KOPT-K1 (cell line): Measurements from ENCODE around the gene POLR1C.
"Not testable (repeated sequence)": the region's sequence is repeated elsewhere in the genome, so short reads cannot be mapped to it uniquely, and the experiment has no call there.

Experiments used
- H3K27ac ChIP-seq: fragments of 200-600 bp; sonication (generic); 2 replicates; pipeline ENCODE4 v1.5.1; 2016; ENCODE audit warnings: antibody characterized with exemption, mild to moderate bottlenecking, low read depth, low read length; ENCODE audit not compliant: poor library complexity, severe bottlenecking
- H3K36me3 ChIP-seq: fragments of 200-600 bp; sonication (generic); 2 replicates; pipeline ENCODE4 v1.5.1; 2017; ENCODE audit warnings: antibody characterized with exemption, mild to moderate bottlenecking, low read length, moderate library complexity; ENCODE audit not compliant: insufficient read depth
- H3K9me3 ChIP-seq: fragments of 200-600 bp; sonication (generic); 2 replicates; pipeline ENCODE4 v1.5.1; 2017; ENCODE audit warnings: antibody characterized with exemption, low read length, mild to moderate bottlenecking; ENCODE audit not compliant: insufficient read depth, poor library complexity, severe bottlenecking

The POLR1C gene

GRCh38 chr6:43516697-43517504 is at the start of gene POLR1C, which contains the start of gene YIPF3:
Gene POLR1C (plus strand): TSS chr6:43517089. CDS start chr6:43517110, 21 bp downstream.
Gene YIPF3 (minus strand): TSS chr6:43516926. CDS start chr6:43516807, 119 bp downstream.
- Histone ChIP-seq H3K36me3 (peaks cover 71% of the 10 kb centered on the region), H3K9me3 (no peaks in the 10 kb centered on the region), H3K27ac (peak within 1 kb of the TSS; percentile 78)

GRCh38 chr6:43467265-43467664 is 49.6 kb upstream of the POLR1C start:
- H3K36me3 ChIP-seq, H3K27ac ChIP-seq, H3K9me3 ChIP-seq: not testable (repeated sequence)

GRCh38 chr6:43467752-43468151 is 49.1 kb upstream of the POLR1C start:
- Histone ChIP-seq H3K27ac (no peak overlapping the region), H3K36me3 (no peaks in the 10 kb centered on the region), H3K9me3 (no peaks in the 10 kb centered on the region)

GRCh38 chr6:43468240-43468639 is 48.6 kb upstream of the POLR1C start:
- no peak overlapping the region for H3K27ac ChIP-seq
- no peaks in the 10 kb centered on the region for H3K36me3 ChIP-seq
- H3K9me3 ChIP-seq, result no peaks in the 10 kb centered on the region

GRCh38 chr6:43468748-43469681 is 47.9 kb upstream of the POLR1C start:
- Histone ChIP-seq H3K27ac (no peak overlapping the region), H3K36me3 (no peaks in the 10 kb centered on the region), H3K9me3 (no peaks in the 10 kb centered on the region)

GRCh38 chr6:43469947-43470346 is 46.9 kb upstream of the POLR1C start:
- Histone ChIP-seq H3K36me3 (no peaks in the 10 kb centered on the region), H3K27ac (no peak overlapping the region), H3K9me3 (no peaks in the 10 kb centered on the region)

GRCh38 chr6:43471399-43471798 is 45.5 kb upstream of the POLR1C start:
- Histone ChIP-seq H3K27ac (no peak overlapping the region), H3K9me3 (no peaks in the 10 kb centered on the region), H3K36me3 (no peaks in the 10 kb centered on the region)

- Histone ChIP-seq H3K36me3 (no peaks in the 10 kb centered on the region), H3K9me3 (no peaks in the 10 kb centered on the region), H3K27ac (no peak overlapping the region)
These were observed 44.4 kb upstream of the POLR1C start for GRCh38 chr6:43472515-43472914.

GRCh38 chr6:43475516-43475915 is 41.4 kb upstream of the POLR1C start:
- H3K36me3 ChIP-seq, result no peaks in the 10 kb centered on the region
- H3K27ac ChIP-seq, result no peak overlapping the region
- H3K9me3 ChIP-seq, result no peaks in the 10 kb centered on the region

GRCh38 chr6:43476746-43477145 is 40.1 kb upstream of the POLR1C start:
- Histone ChIP-seq H3K9me3 (no peaks in the 10 kb centered on the region), H3K27ac (peak overlapping the region; percentile 65)

GRCh38 chr6:43477235-43478007 is 39.5 kb upstream of the POLR1C start, which contains the start of gene TJAP1:
Gene TJAP1 (plus strand): TSS chr6:43477570. CDS start chr6:43499002, 21,432 bp downstream.
- Histone ChIP-seq H3K9me3 (no peaks in the 10 kb centered on the region), H3K36me3 (no peaks in the 10 kb centered on the region), H3K27ac (peak within 1 kb of the TSS; percentile 65)

More at GRCh38 chr6:43476746-43477145, 40.1 kb upstream of the POLR1C start:
- H3K36me3 ChIP-seq, result no peaks in the 10 kb centered on the region

- Histone ChIP-seq H3K36me3 (no peaks in the 10 kb centered on the region), H3K9me3 (no peaks in the 10 kb centered on the region), H3K27ac (peak overlapping the region; percentile 65)
These were observed 38.9 kb upstream of the POLR1C start for GRCh38 chr6:43478008-43478372.

GRCh38 chr6:43481075-43481474 is 35.8 kb upstream of the POLR1C start:
- Histone ChIP-seq H3K27ac (no peak overlapping the region), H3K36me3 (no peaks in the 10 kb centered on the region), H3K9me3 (no peaks in the 10 kb centered on the region)

GRCh38 chr6:43481591-43482236 is 35.2 kb upstream of the POLR1C start:
- H3K36me3 ChIP-seq, result no peaks in the 10 kb centered on the region
- no peak overlapping the region for H3K27ac ChIP-seq
- no peaks in the 10 kb centered on the region for H3K9me3 ChIP-seq
